K562 (cell line): ENCODE data around the gene TRPM8. TPM values are rescaled to one million over a fixed set of nuclear protein-coding genes. Genes with fewer than 3 reads are reported as not detected.
A peak's percentile ranks its signal among the peaks of the same experiment; 100 is the strongest.

Source experiments
- ARID2 ChIP-seq: fragments of 450-650 bp; IDR thresholded peaks from 2 replicates; pipeline ENCODE4 v1.6.1; 2017; ENCODE audit warnings: antibody characterized with exemption, mild to moderate bottlenecking
- ATF1 ChIP-seq, 2 experiments: fragments of 450-650 bp in 1 of 2; IDR thresholded peaks; 2 replicates each; pipeline ENCODE4 v1.6.1; 2016; ENCODE audit warnings: missing compliant biosample characterization in 1 of 2, missing genetic modification characterization in 1 of 2
- CGGBP1 ChIP-seq: fragments of 250-450 bp; sonication (Bioruptor Pico); IDR thresholded peaks from 2 replicates; pipeline ENCODE4 v1.9.0; 2021; ENCODE audit warnings: mild to moderate bottlenecking
- CREB3 ChIP-seq: fragments of 450-650 bp; conservative IDR thresholded peaks from 2 replicates; pipeline ENCODE4 v1.6.1; 2016; ENCODE audit warnings: missing genetic modification characterization, low read depth, mild to moderate bottlenecking, missing compliant biosample characterization, moderate library complexity
- E2F4 ChIP-seq: sonication (generic); formaldehyde crosslinking; IDR thresholded peaks from 2 replicates; pipeline ENCODE4 v1.8.0; 2022; ENCODE audit warnings: mild to moderate bottlenecking, low read depth, missing genetic modification reagents
- FUS ChIP-seq: fragments of 200-400 bp; formaldehyde crosslinking; optimal IDR thresholded peaks from 2 replicates; pipeline ENCODE3; 2017; ENCODE audit warnings: low read depth, low read length
- GABPB2 ChIP-seq: fragments of 250-450 bp; sonication (Bioruptor Pico); conservative IDR thresholded peaks from 2 replicates; pipeline ENCODE4 v1.5.1; 2021; ENCODE audit warnings: mild to moderate bottlenecking
- HMG20B ChIP-seq: fragments of 250-450 bp; sonication (Bioruptor Pico); IDR thresholded peaks from 2 replicates; pipeline ENCODE4 v1.5.0; 2021; ENCODE audit warnings: mild to moderate bottlenecking
- KAT2B ChIP-seq: IDR thresholded peaks from one replicate; pipeline ENCODE4 v1.6.1; 2012; ENCODE audit warnings: low read depth, mild to moderate bottlenecking, control low read depth, inconsistent platforms, low read length, moderate library complexity
- NCOA4 ChIP-seq: fragments of 450-650 bp; IDR thresholded peaks from 2 replicates; pipeline ENCODE4 v1.6.1; 2018; ENCODE audit warnings: mild to moderate bottlenecking; ENCODE audit not compliant: partially characterized antibody
- NFE2 ChIP-seq: IDR thresholded peaks from 2 replicates; pipeline ENCODE4 v1.6.1; 2014; ENCODE audit warnings: antibody characterized with exemption, low read depth
- NFYB ChIP-seq: IDR thresholded peaks from 2 replicates; pipeline ENCODE4 v1.6.1; 2011; ENCODE audit warnings: mild to moderate bottlenecking, moderate library complexity; ENCODE audit not compliant: insufficient read length; ENCODE audit errors: extremely low read depth
- NR0B1 ChIP-seq: fragments of 450-650 bp; IDR thresholded peaks from one replicate; pipeline ENCODE4 v1.6.1; 2018; ENCODE audit warnings: mild to moderate bottlenecking, moderate library complexity; ENCODE audit not compliant: partially characterized antibody
- POLR2H ChIP-seq: IDR thresholded peaks from 2 replicates; pipeline ENCODE4 v1.6.1; 2016; ENCODE audit warnings: missing genetic modification characterization, low read depth, mild to moderate bottlenecking, control low read depth, missing compliant biosample characterization, moderate library complexity
- SIN3A ChIP-seq, 2 experiments: fragments of 150-350 bp in 1 of 2; IDR thresholded peaks; 2 replicates each; pipeline ENCODE4 v1.6.1; 2011 to 2016; ENCODE audit warnings: borderline replicate concordance in 2 of 2, low read depth in 2 of 2, low read length in 2 of 2, mild to moderate bottlenecking in 2 of 2, moderate library complexity in 2 of 2; ENCODE audit not compliant: control insufficient read depth in 1 of 2
- SRF ChIP-seq, 2 experiments: fragments of 250-450, 450-650 bp in 1 of 2; sonication (Bioruptor Pico) in 1 of 2; sonication (generic) in 1 of 2; formaldehyde crosslinking; IDR thresholded peaks; 2 replicates each; pipeline versions ENCODE4 v1.5.0 to v1.5.1; 2020 to 2022; ENCODE audit warnings: mild to moderate bottlenecking in 1 of 2, missing genetic modification reagents in 1 of 2
- TRIM24 ChIP-seq, 2 experiments: fragments of 450-650 bp; IDR thresholded peaks; 2 replicates each; pipeline ENCODE4 v1.6.1; 2016
- ZNF232 ChIP-seq: sonication (generic); formaldehyde crosslinking; IDR thresholded peaks from 2 replicates; pipeline ENCODE4 v1.8.0; 2022; ENCODE audit warnings: mild to moderate bottlenecking, missing genetic modification reagents
- ZNF280B ChIP-seq: fragments of 250-450 bp; sonication (Bioruptor Pico); IDR thresholded peaks from 2 replicates; pipeline ENCODE4 v1.5.1; 2021; ENCODE audit warnings: mild to moderate bottlenecking
- ZNF551 ChIP-seq: fragments of 250-450 bp; sonication (Bioruptor Pico); IDR thresholded peaks from 2 replicates; pipeline ENCODE4 v1.5.0; 2021; ENCODE audit warnings: mild to moderate bottlenecking, moderate library complexity
- ZNF696 ChIP-seq: fragments of 250-450 bp; sonication (Bioruptor Pico); conservative IDR thresholded peaks from 2 replicates; pipeline ENCODE4 v1.4.0; 2020; ENCODE audit warnings: mild to moderate bottlenecking, moderate library complexity
- ZNF740 ChIP-seq, 3 experiments: fragments of 200-800 bp in 1 of 3; sonication (Bioruptor generic) in 1 of 3; sonication (generic) in 1 of 3; formaldehyde crosslinking in 1 of 3; IDR thresholded peaks; 2 replicates each; pipeline versions ENCODE4 v1.6.1 to v1.8.0; 2016 to 2022; ENCODE audit warnings: mild to moderate bottlenecking in 2 of 3, missing compliant biosample characterization in 2 of 3, missing genetic modification characterization in 2 of 3, missing genetic modification reagents in 1 of 3
- polyA plus RNA-seq, 8 experiments: library from polyadenylated mRNA; depleted of rRNA in 4 of 8; stranded (reverse) in 5 of 8; unstranded in 3 of 8; fragments of >200 nt; fragmentation: Nextera tagmentation in 2 of 8; fragmentation: Illumina TruSeq in 1 of 8; extraction: Ambion mirVana in 2 of 8; extraction: Trizol in 1 of 8; gene quantifications; 2 replicates each; pipeline versions ENCODE4 v1.2.1 to v1.2.3, GENCODE V29; 2011 to 2014; ENCODE audit warnings: inconsistent platforms in 1 of 8, missing spikeins in 1 of 8
- total RNA-seq, 7 experiments: library from RNA; depleted of rRNA in 6 of 7; stranded (reverse); fragments of >200 nt in 6 of 7; fragmentation: Illumina TruSeq in 2 of 7; extraction: Trizol in 2 of 7; gene quantifications; 2 replicates each; pipeline versions ENCODE4 v1.2.1 to v1.2.3, GENCODE V29; 2011 to 2021; ENCODE audit warnings: low replicate concordance in 1 of 7

TRPM8 gene
- total and polyA plus RNA-seq, 9 of the 15 experiments (the other 6 are each of a cell fraction or from before 2014, with no cell fraction given) = not detected

GRCh38 chr2:233867993-233868532, 49.1 kb upstream of the TRPM8 start, which contains the start of gene MSL3B (continued):
- no peak for TF ChIP-seq E2F4 (CRISPR knock-in tag)
- no peak for TF ChIP-seq NR0B1
- no peak for TF ChIP-seq CGGBP1 (CRISPR knock-in tag)
- TF ChIP-seq FUS = no peak
- peak; percentile 61; the same call in 1 of the 2 replicates for TF ChIP-seq POLR2H (tag)
- no peak for TF ChIP-seq ZNF551 (CRISPR knock-in tag)
- no peak for TF ChIP-seq ZNF696 (CRISPR knock-in tag)
- no peak for TF ChIP-seq NFE2
- TF ChIP-seq CREB3 (tag) = peak; percentile 56; the same call in 1 of the 2 replicates
- TF ChIP-seq KAT2B = no peak
- TF ChIP-seq SRF (CRISPR knock-in tag; IDR thresholded peaks at IDR 0.05) = no peak
- no peak for TF ChIP-seq ZNF232 (CRISPR knock-in tag)
- TF ChIP-seq SIN3A (IDR thresholded peaks at IDR 0.05; ENCODE audit: borderline replicate concordance in 2 of 2, control insufficient read depth in 1 of 2, low read depth in 2 of 2, low read length in 2 of 2) = no peak
- no peak for TF ChIP-seq ZNF740 (CRISPR knock-in tag; IDR thresholded peaks at IDR 0.05)
- no peak for TF ChIP-seq ZNF740 (tag; IDR thresholded peaks at IDR 0.05)
- TF ChIP-seq ARID2 = no peak
- TF ChIP-seq ATF1 (CRISPR knock-in tag; IDR thresholded peaks at IDR 0.05) = no peak; the same call in 1 of the 2 replicates
- peak; percentile 88 for TF ChIP-seq ATF1 (tag; IDR thresholded peaks at IDR 0.05)
- no peak for TF ChIP-seq TRIM24 (IDR thresholded peaks at IDR 0.05)
- no peak for TF ChIP-seq HMG20B (CRISPR knock-in tag)
- TF ChIP-seq ZNF280B (CRISPR knock-in tag) = no peak
- TF ChIP-seq NFYB = no peak
- TF ChIP-seq NCOA4 = no peak
- TF ChIP-seq GABPB2 = no peak
